WI38 (cell line): ENCODE results near the gene TOB1.

ENCODE experiments used
- H3K4me3 ChIP-seq: 2 replicates; pipeline ENCODE4 v1.5.1; 2011; ENCODE audit warnings: low read depth, mild to moderate bottlenecking, control low read depth, low read length
- CTCF ChIP-seq: IDR thresholded peaks from 2 replicates; pipeline ENCODE4 v1.5.1; 2012; ENCODE audit warnings: low read depth, mild to moderate bottlenecking, control low read depth, low read length

TOB1 gene

GRCh38 chr17:50822550-50822949, 43.6 kb downstream of the TOB1 start:
- TF ChIP-seq CTCF = no peak
- no peak overlapping the region for H3K4me3 ChIP-seq

- no peak for TF ChIP-seq CTCF
- no peak overlapping the region for H3K4me3 ChIP-seq
These were observed 45.5 kb downstream of the TOB1 start for GRCh38 chr17:50820651-50821050.

GRCh38 chr17:50818921-50819657, 47.1 kb downstream of the TOB1 start:
- TF ChIP-seq CTCF = no peak
- no peak overlapping the region for H3K4me3 ChIP-seq

- no peak overlapping the region for H3K4me3 ChIP-seq
- TF ChIP-seq CTCF = no peak
These were observed 47.9 kb downstream of the TOB1 start for GRCh38 chr17:50818261-50818660.

GRCh38 chr17:50817838-50818237, 48.3 kb downstream of the TOB1 start:
- TF ChIP-seq CTCF = no peak
- H3K4me3 ChIP-seq = no peak overlapping the region

GRCh38 chr17:50816771-50817751, 49.1 kb downstream of the TOB1 start:
- peak; percentile 64 for TF ChIP-seq CTCF
- H3K4me3 ChIP-seq = no peak overlapping the region

- no peak overlapping the region for H3K4me3 ChIP-seq
These were observed 49.9 kb downstream of the TOB1 start for GRCh38 chr17:50816271-50816670.

More at GRCh38 chr17:50816271-50816670, 49.9 kb downstream of the TOB1 start:
- no peak for TF ChIP-seq CTCF
